ENCODE measurements around the gene TMEFF2.

TMEFF2 gene

DNA sequence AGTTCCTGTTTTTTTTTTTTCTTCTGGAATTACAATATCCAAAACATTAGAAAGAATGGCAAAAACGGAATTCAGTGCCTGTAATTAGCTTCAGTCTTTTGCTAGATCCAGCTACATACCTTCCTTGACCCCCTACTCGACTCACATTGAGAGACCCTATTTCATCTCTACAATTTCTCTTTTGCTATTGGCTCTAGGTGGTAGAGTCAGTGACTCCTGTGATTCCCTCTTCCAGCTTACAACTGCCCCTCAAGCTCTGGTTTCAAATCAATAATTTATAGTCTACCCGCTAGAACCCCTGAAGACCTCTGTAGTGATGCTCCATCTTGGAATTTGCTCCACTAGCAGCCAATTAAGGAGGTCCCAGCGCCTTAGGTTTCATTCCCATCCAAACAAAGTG lies 125.8 kb downstream of the TMEFF2 start:
- H3K9ac ChIP-seq (ENCODE audit: low read length): no peak overlapping the region
- no peak for TF ChIP-seq CTCF (IDR thresholded peaks at IDR 0.05; ENCODE audit: insufficient read depth, low read length, poor library complexity, severe bottlenecking)
- no peak for TF ChIP-seq EZH2phosphoT487 (conservative IDR thresholded peaks at IDR 0.05; ENCODE audit: low read length)
- no peaks in the 10 kb centered on the region for H4K20me1 ChIP-seq (ENCODE audit: low read depth, low read length)
- no peaks in the 10 kb centered on the region for H3K36me3 ChIP-seq (ENCODE audit: low read length)
- no peak overlapping the region for H3K4me2 ChIP-seq (ENCODE audit: low read depth, low read length, poor library complexity, severe bottlenecking)
- no peak overlapping the region for H3K27ac ChIP-seq (ENCODE audit: low read depth, low read length)
- no peaks in the 10 kb centered on the region for H3K9me3 ChIP-seq (ENCODE audit: insufficient read depth, low read length)
- H3K9me2 ChIP-seq (replicated peaks; ENCODE audit: insufficient read depth, low read length): no peaks in the 10 kb centered on the region
- H3F3A ChIP-seq (ENCODE audit: insufficient read depth): no peaks in the 10 kb centered on the region
- no peaks in the 10 kb centered on the region for H3K79me2 ChIP-seq (ENCODE audit: insufficient read depth, low read length)
- H3K4me3 ChIP-seq (ENCODE audit: insufficient read depth, low read length, poor library complexity, severe bottlenecking): no peak overlapping the region
- H3K27me3 ChIP-seq (ENCODE audit: low read length): no peaks in the 10 kb centered on the region
- H2AFZ ChIP-seq (ENCODE audit: low read depth, low read length, severe bottlenecking): no peak overlapping the region

- no peaks in the 10 kb centered on the region for H3K36me3 ChIP-seq (ENCODE audit: low read length)
- H3K4me2 ChIP-seq (ENCODE audit: low read depth, low read length, poor library complexity, severe bottlenecking): no peak overlapping the region
- H3K27ac ChIP-seq (ENCODE audit: low read depth, low read length): no peak overlapping the region
- no peaks in the 10 kb centered on the region for H4K20me1 ChIP-seq (ENCODE audit: low read depth, low read length)
- no peaks in the 10 kb centered on the region for H3K27me3 ChIP-seq (ENCODE audit: low read length)
- H3K9me2 ChIP-seq (replicated peaks; ENCODE audit: insufficient read depth, low read length): no peaks in the 10 kb centered on the region
- H3K9ac ChIP-seq (ENCODE audit: low read length): no peak overlapping the region
- H3F3A ChIP-seq (ENCODE audit: insufficient read depth): no peaks in the 10 kb centered on the region
- TF ChIP-seq CTCF (IDR thresholded peaks at IDR 0.05; ENCODE audit: insufficient read depth, low read length, poor library complexity, severe bottlenecking) (no peak), EZH2phosphoT487 (conservative IDR thresholded peaks at IDR 0.05; ENCODE audit: low read length) (no peak)
- no peaks in the 10 kb centered on the region for H3K79me2 ChIP-seq (ENCODE audit: insufficient read depth, low read length)
- no peaks in the 10 kb centered on the region for H3K9me3 ChIP-seq (ENCODE audit: insufficient read depth, low read length)
- no peak overlapping the region for H3K4me3 ChIP-seq (ENCODE audit: insufficient read depth, low read length, poor library complexity, severe bottlenecking)
- H2AFZ ChIP-seq (ENCODE audit: low read depth, low read length, severe bottlenecking): no peak overlapping the region
Measured at GRCh38 chr2:192067631-192068030, 127.1 kb downstream of the TMEFF2 start.

DNA sequence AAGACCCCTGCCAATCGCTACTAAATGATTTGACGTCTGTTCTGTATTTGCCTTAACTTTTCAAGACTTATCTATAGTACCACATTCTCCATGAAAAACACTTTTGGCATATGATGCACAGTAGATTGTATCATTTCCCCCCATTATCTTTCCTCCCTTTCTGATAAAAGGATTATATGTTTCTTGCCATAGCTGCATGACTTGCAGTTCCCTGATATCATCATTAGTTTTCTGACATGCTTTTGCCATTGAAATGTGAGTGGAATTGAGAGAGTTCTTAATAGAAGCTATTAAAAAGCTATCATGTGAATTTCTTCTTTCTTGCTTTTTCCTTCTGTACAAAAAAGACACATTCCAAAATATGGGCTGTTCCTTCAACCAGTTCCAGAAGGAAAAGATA lies 130.3 kb downstream of the TMEFF2 start:
- no peaks in the 10 kb centered on the region for H3K9me2 ChIP-seq (replicated peaks; ENCODE audit: insufficient read depth, low read length)
- H4K20me1 ChIP-seq (ENCODE audit: low read depth, low read length): no peaks in the 10 kb centered on the region
- no peak overlapping the region for H3K27ac ChIP-seq (ENCODE audit: low read depth, low read length)
- no peak overlapping the region for H3K4me3 ChIP-seq (ENCODE audit: insufficient read depth, low read length, poor library complexity, severe bottlenecking)
- no peaks in the 10 kb centered on the region for H3K36me3 ChIP-seq (ENCODE audit: low read length)
- no peak overlapping the region for H3K9ac ChIP-seq (ENCODE audit: low read length)
- TF ChIP-seq EZH2phosphoT487 (conservative IDR thresholded peaks at IDR 0.05; ENCODE audit: low read length): no peak
- no peak for TF ChIP-seq CTCF (IDR thresholded peaks at IDR 0.05; ENCODE audit: insufficient read depth, low read length, poor library complexity, severe bottlenecking)
- H2AFZ ChIP-seq (ENCODE audit: low read depth, low read length, severe bottlenecking): no peak overlapping the region
- no peaks in the 10 kb centered on the region for H3K79me2 ChIP-seq (ENCODE audit: insufficient read depth, low read length)
- H3F3A ChIP-seq (ENCODE audit: insufficient read depth): no peaks in the 10 kb centered on the region
- peaks cover 5% of the 10 kb centered on the region; the same call in 1 of the 2 replicates for H3K27me3 ChIP-seq (ENCODE audit: low read length)
- H3K9me3 ChIP-seq (ENCODE audit: insufficient read depth, low read length): no peaks in the 10 kb centered on the region
- H3K4me2 ChIP-seq (ENCODE audit: low read depth, low read length, poor library complexity, severe bottlenecking): no peak overlapping the region

Data from SU-DHL-6 (cell line).